HepG2 (cell line): ENCODE data around the gene DNAI4. TPM values are rescaled to one million over a fixed set of nuclear protein-coding genes. Genes with fewer than 3 reads are reported as not detected.

Experiments used
- ATAC-seq: fragments of 200-7000 bp; cut with Tn5 transposase; 3 replicates; pipeline ENCODE4 v1.9.1; 2020; ENCODE audit warnings: mild to moderate bottlenecking, moderate library complexity
- BruUV-seq: library from RNA; stranded (reverse); fragments of 400-500 nt; replicated peaks from 2 replicates; lab custom pipeline; 2021; lab: Mats Ljungman, UMichigan
- CTCF ChIA-PET: fragments of 300-600 bp; formaldehyde crosslinking; extraction: SDS; loops from one replicate; lab custom pipeline; 2021; ENCODE audit warnings: low total read pairs, inconsistent platforms, low intra/inter-chr PET ratio; lab: Yijun Ruan, JAX
- POLR2A ChIA-PET: fragments of 350-600 bp; sonication (Branson Sonifier 250); formaldehyde crosslinking; loops from one replicate; lab custom pipeline; 2020; ENCODE audit warnings: antibody characterized with exemption, inconsistent platforms; lab: Yijun Ruan, JAX
- DNase-seq: peaks from one replicate; pipeline ENCODE4 v3.0.0-alpha.2; 2015; ENCODE audit warnings: low spot score
- FAIRE-seq: peaks from 3 replicates; lab custom pipeline; 2011; peaks lifted over from hg19 to GRCh38; lab: Jason Lieb, UNC
- H2AFZ ChIP-seq: one replicate; pipeline ENCODE4 v1.6.1; 2011; ENCODE audit warnings: low read length, inconsistent platforms
- H3K27ac ChIP-seq: fragments of 300-600 bp; 3 replicates; pipeline ENCODE4 v1.8.0; 2011; ENCODE audit warnings: mixed run types, mild to moderate bottlenecking, mixed read lengths, low read length, inconsistent platforms; ENCODE audit not compliant: insufficient read depth; ENCODE audit errors: extremely low read length
- H3K27me3 ChIP-seq, 2 experiments: fragments of 200-600 bp in 1 of 2; 2 replicates in 1 of 2; 3 replicates in 1 of 2; pipeline versions ENCODE4 v1.6.0 to v1.8.0; 2011; ENCODE audit warnings: low read length in 2 of 2, mild to moderate bottlenecking in 2 of 2, moderate library complexity in 2 of 2, inconsistent platforms in 1 of 2; ENCODE audit not compliant: insufficient read depth in 2 of 2, control insufficient read depth in 1 of 2
- H3K36me3 ChIP-seq, 2 experiments: fragments of 200-600 bp in 1 of 2; replicated peaks in 1 of 2; 2 replicates in 1 of 2; 3 replicates in 1 of 2; pipeline versions ENCODE4 v1.5.1 to v1.8.0; 2011; ENCODE audit warnings: low read length in 2 of 2, inconsistent platforms in 1 of 2; ENCODE audit not compliant: insufficient read depth in 2 of 2, control insufficient read depth in 1 of 2
- H3K4me1 ChIP-seq: 2 replicates; pipeline ENCODE4 v1.5.1; 2012; ENCODE audit warnings: low read length, inconsistent platforms; ENCODE audit not compliant: insufficient read depth
- H3K4me2 ChIP-seq: 2 replicates; pipeline ENCODE4 v1.6.0; 2011; ENCODE audit warnings: low read depth, low read length, inconsistent platforms
- H3K4me3 ChIP-seq, 3 experiments: fragments of 200-600 bp in 1 of 3; sonication (generic), shearing (Covaris generic) in 1 of 3; replicated peaks in 1 of 3; 2 replicates each; pipeline ENCODE4 v1.5.1; 2011 to 2016; ENCODE audit warnings: low read length in 3 of 3, inconsistent platforms in 2 of 3, low read depth in 2 of 3, mild to moderate bottlenecking in 2 of 3, control low read depth in 1 of 3, mixed read lengths in 1 of 3; ENCODE audit not compliant: insufficient read depth in 1 of 3
- H3K79me2 ChIP-seq: one replicate; pipeline ENCODE4 v1.6.1; 2011; ENCODE audit warnings: low read length, inconsistent platforms; ENCODE audit not compliant: insufficient read depth
- H3K9ac ChIP-seq: 2 replicates; pipeline ENCODE4 v1.6.0; 2011; ENCODE audit warnings: mild to moderate bottlenecking, low read depth, low read length, inconsistent platforms; ENCODE audit not compliant: insufficient read depth
- H3K9me3 ChIP-seq: 2 replicates; pipeline ENCODE4 v1.5.1; 2012; ENCODE audit warnings: mild to moderate bottlenecking, low read length
- H4K20me1 ChIP-seq: 2 replicates; pipeline ENCODE4 v1.6.0; 2011; ENCODE audit warnings: inconsistent platforms, mild to moderate bottlenecking, low read length, moderate library complexity; ENCODE audit not compliant: insufficient read depth
- ATF4 ChIP-seq, 2 experiments: fragments of 450-650 bp in 1 of 2; sonication (generic) in 1 of 2; formaldehyde crosslinking; IDR thresholded peaks; 2 replicates each; pipeline versions ENCODE4 v1.5.0 to v1.8.0; 2020 to 2022; ENCODE audit warnings: mild to moderate bottlenecking in 1 of 2, missing genetic modification reagents in 1 of 2
- CREB1 ChIP-seq, 2 experiments: fragments of 450-650 bp in 1 of 2; IDR thresholded peaks; 2 replicates each; pipeline ENCODE4 v1.6.1; 2016 to 2017; ENCODE audit warnings: control low read depth in 1 of 2, mild to moderate bottlenecking in 1 of 2, missing compliant biosample characterization in 1 of 2, missing genetic modification characterization in 1 of 2
- NFIC ChIP-seq: IDR thresholded peaks from 2 replicates; pipeline ENCODE4 v1.6.1; 2012; ENCODE audit warnings: mild to moderate bottlenecking, low read length, inconsistent platforms
- TIGD3 ChIP-seq: sonication (generic); formaldehyde crosslinking; IDR thresholded peaks from 2 replicates; pipeline ENCODE4 v1.5.1; 2020; ENCODE audit warnings: mild to moderate bottlenecking, missing genetic modification reagents, borderline replicate concordance
- ZNF296 ChIP-seq: sonication (generic); formaldehyde crosslinking; conservative IDR thresholded peaks from 2 replicates; pipeline ENCODE4 v1.5.0; 2020; ENCODE audit warnings: mild to moderate bottlenecking, missing genetic modification reagents
- ZNF318 ChIP-seq: sonication (generic); formaldehyde crosslinking; IDR thresholded peaks from 2 replicates; pipeline ENCODE4 v1.4.0; 2020; ENCODE audit warnings: mild to moderate bottlenecking, missing genetic modification reagents
- ZNF446 ChIP-seq: sonication (generic); formaldehyde crosslinking; IDR thresholded peaks from 2 replicates; pipeline ENCODE4 v1.5.0; 2020; ENCODE audit warnings: mild to moderate bottlenecking, missing genetic modification reagents
- ZSCAN31 ChIP-seq: sonication (generic); formaldehyde crosslinking; IDR thresholded peaks from 2 replicates; pipeline ENCODE4 v1.5.0; 2020; ENCODE audit warnings: low read depth, mild to moderate bottlenecking, missing genetic modification reagents
- WGBS: methylation state at CpG from one replicate; pipeline ENCODE4 v1.1.6; 2017; ENCODE audit warnings: low lambda C conversion rate; 5-methylcytosine and 5-hydroxymethylcytosine counted together
- in situ Hi-C: cut with HindIII; loops from 2 replicates; pipeline ENCODE4 v1.10.0; 2017; ENCODE audit warnings: low pct_unique_long_range_greater_than_20kb; ENCODE audit not compliant: extremely low pct_ligation_motif_present
- intact Hi-C: fragments of 100-400 bp; cut with micrococcal nuclease; formaldehyde crosslinking; loops from one replicate; pipeline ENCODE4 v1.10.0; 2022; ENCODE audit not compliant: unreplicated experiment
- polyA plus RNA-seq, 8 experiments: library from polyadenylated mRNA; depleted of rRNA in 3 of 8; stranded (reverse) in 7 of 8; unstranded in 1 of 8; fragments of >200 nt; fragmentation: Illumina TruSeq in 4 of 8; extraction: Trizol in 4 of 8; gene quantifications; 2 replicates each; pipeline versions ENCODE4 v1.2.1 to v1.2.3, GENCODE V29; 2011 to 2016; ENCODE audit warnings: low read depth in 4 of 8, missing spikeins in 1 of 8, mixed read lengths in 1 of 8; ENCODE audit not compliant: insufficient read depth in 1 of 8
- total RNA-seq, 5 experiments: library from RNA; depleted of rRNA; stranded (reverse); fragments of >200 nt; fragmentation: Illumina TruSeq; extraction: Trizol; gene quantifications; 2 replicates each; pipeline ENCODE4 v1.2.3, GENCODE V29; 2016; ENCODE audit warnings: low read depth in 1 of 5

DNAI4 gene
- total and polyA plus RNA-seq, 2 of the 13 experiments (the other 11 are each of a cell fraction or from before 2014, with no cell fraction given): 0.04 to 0.08 TPM

GRCh38 chr1:66893712-66894111 lies 30.9 kb downstream of the DNAI4 start:
- POLR2A ChIA-PET: no interaction called here
- 10% methylated on average over 3 of the region's 3 CpGs for WGBS

GRCh38 chr1:66890621-66891020 lies 34.0 kb downstream of the DNAI4 start:
- no peak for DNase-seq
- no peak for FAIRE-seq
- Histone ChIP-seq H3K4me2 (no peak overlapping the region), H4K20me1 (no peaks in the 10 kb centered on the region), H3K9me3 (no peaks in the 10 kb centered on the region), H3K4me3 (no peak overlapping the region), H3K27ac (no peak overlapping the region), H3K4me1 (no peaks in the 10 kb centered on the region), H3K79me2 (no peaks in the 10 kb centered on the region), H3K9ac (no peak overlapping the region), H2AFZ (no peak overlapping the region), H3K36me3 (no peaks in the 10 kb centered on the region), H3K27me3 (no peaks in the 10 kb centered on the region)
- WGBS: 32% methylated on average over 1 of the region's 1 CpG
- intact Hi-C loops (no loop called here), in situ Hi-C loops (no loop called here)
- BruUV-seq: no TSS peak
- CTCF ChIA-PET: no interaction called here
- POLR2A ChIA-PET: no interaction called here
- no peak for ATAC-seq
- no peak for TF ChIP-seq ZNF318
- TF ChIP-seq NFIC: no peak
- no peak for TF ChIP-seq TIGD3
- TF ChIP-seq ZNF446: no peak
- TF ChIP-seq ATF4 (CRISPR knock-in tag; IDR thresholded peaks at IDR 0.05): no peak
- TF ChIP-seq ZSCAN31: no peak

More at GRCh38 chr1:66893712-66894111, 30.9 kb downstream of the DNAI4 start:
- intact Hi-C loops (no loop called here), in situ Hi-C loops (no loop called here)
- no peaks in the 10 kb centered on the region for H3K36me3 ChIP-seq
- H3K4me1 ChIP-seq: no peaks in the 10 kb centered on the region
- CTCF ChIA-PET: no interaction called here
- H3K4me3 ChIP-seq: no peak overlapping the region
- H3K9me3 ChIP-seq: no peaks in the 10 kb centered on the region
- H3K4me2 ChIP-seq: no peak overlapping the region
- no peaks in the 10 kb centered on the region for H4K20me1 ChIP-seq
- no peak overlapping the region for H2AFZ ChIP-seq
- no peaks in the 10 kb centered on the region for H3K79me2 ChIP-seq
- no peak for FAIRE-seq
- TF ChIP-seq ZNF296 (CRISPR knock-in tag) (no peak), CREB1 (IDR thresholded peaks at IDR 0.05) (peak; percentile 61), CREB1 (CRISPR knock-in tag; IDR thresholded peaks at IDR 0.05) (no peak)
- ATAC-seq: no peak
- H3K27me3 ChIP-seq: no peaks in the 10 kb centered on the region
- H3K9ac ChIP-seq: no peak overlapping the region
- no peak overlapping the region for H3K27ac ChIP-seq
- no peak for DNase-seq
- no TSS peak for BruUV-seq
